SK-N-SH treated with all-trans-retinoic acid at 6 μM for 48 hours (cell line): Measurements from ENCODE around the gene OR14I1.

Experiments
- ATAC-seq: fragments of 200-7000 bp; cut with Tn5 transposase; 3 replicates; pipeline ENCODE4 v1.9.1; 2020; ENCODE audit warnings: mild to moderate bottlenecking, moderate library complexity
- ARNTL ChIP-seq: fragments of 450-650 bp; formaldehyde crosslinking; IDR thresholded peaks from 2 replicates; pipeline ENCODE4 v1.5.0; 2020; ENCODE audit warnings: low read depth, mild to moderate bottlenecking, moderate library complexity, borderline replicate concordance
- BACH2 ChIP-seq: fragments of 250-450 bp; sonication (Bioruptor Pico); IDR thresholded peaks from 2 replicates; pipeline ENCODE4 v1.9.0; 2021; ENCODE audit warnings: mild to moderate bottlenecking, borderline replicate concordance
- CREB5 ChIP-seq: fragments of 250-450 bp; sonication (Bioruptor Pico); IDR thresholded peaks from 2 replicates; pipeline ENCODE4 v1.5.1; 2020; ENCODE audit warnings: low read depth, mild to moderate bottlenecking, moderate library complexity
- CSDC2 ChIP-seq: fragments of 250-450 bp; sonication (Bioruptor Pico); IDR thresholded peaks from 2 replicates; pipeline ENCODE4 v1.5.0; 2020; ENCODE audit warnings: mild to moderate bottlenecking, moderate library complexity
- ESRRG ChIP-seq: fragments of 250-450 bp; sonication (Bioruptor Pico); IDR thresholded peaks from 2 replicates; pipeline ENCODE4 v1.6.1; 2021; ENCODE audit warnings: mild to moderate bottlenecking
- GLIS3 ChIP-seq: fragments of 250-450 bp; sonication (Bioruptor Pico); IDR thresholded peaks from 2 replicates; pipeline ENCODE4 v1.5.0; 2020; ENCODE audit warnings: mild to moderate bottlenecking, moderate library complexity
- ISL1 ChIP-seq: fragments of 250-450 bp; sonication (Bioruptor Pico); IDR thresholded peaks from 2 replicates; pipeline ENCODE4 v2.1.2; 2022; ENCODE audit warnings: mild to moderate bottlenecking, moderate library complexity
- OSR1 ChIP-seq: fragments of 250-450 bp; sonication (Bioruptor Pico); IDR thresholded peaks from 2 replicates; pipeline ENCODE4 v1.8.0; 2022; ENCODE audit warnings: moderate library complexity, mild to moderate bottlenecking, inconsistent platforms
- PATZ1 ChIP-seq: fragments of 250-450 bp; sonication (Bioruptor Pico); IDR thresholded peaks from 2 replicates; pipeline ENCODE4 v1.8.0; 2020; ENCODE audit warnings: mild to moderate bottlenecking, moderate library complexity, borderline replicate concordance
- PPARA ChIP-seq: fragments of 250-450 bp; sonication (Bioruptor Pico); IDR thresholded peaks from 2 replicates; pipeline ENCODE4 v1.5.0; 2020; ENCODE audit warnings: mild to moderate bottlenecking, borderline replicate concordance
- RARB ChIP-seq: fragments of 250-450 bp; sonication (Bioruptor Pico); IDR thresholded peaks from 2 replicates; pipeline ENCODE4 v1.8.0; 2021; ENCODE audit warnings: mild to moderate bottlenecking, moderate library complexity
- SNAI2 ChIP-seq: fragments of 250-450 bp; sonication (Bioruptor Pico); IDR thresholded peaks from 2 replicates; pipeline ENCODE4 v1.5.0; 2020; ENCODE audit warnings: mild to moderate bottlenecking, moderate library complexity
- TOX ChIP-seq: fragments of 250-450 bp; sonication (Bioruptor Pico); IDR thresholded peaks from 2 replicates; pipeline ENCODE4 v1.8.0; 2021; ENCODE audit warnings: mild to moderate bottlenecking, moderate library complexity, borderline replicate concordance
- ZC3H10 ChIP-seq: fragments of 250-450 bp; sonication (Bioruptor Pico); IDR thresholded peaks from 2 replicates; pipeline ENCODE4 v1.5.1; 2021; ENCODE audit warnings: mild to moderate bottlenecking, moderate library complexity
- ZFP30 ChIP-seq: fragments of 450-650 bp; formaldehyde crosslinking; IDR thresholded peaks from 2 replicates; pipeline ENCODE4 v1.5.0; 2022; ENCODE audit warnings: mild to moderate bottlenecking, moderate library complexity
- ZNF565 ChIP-seq: fragments of 450-650 bp; formaldehyde crosslinking; conservative IDR thresholded peaks from 2 replicates; pipeline ENCODE4 v1.5.0; 2020; ENCODE audit warnings: low read depth, mild to moderate bottlenecking, moderate library complexity
- ZNF70 ChIP-seq: fragments of 450-650 bp; formaldehyde crosslinking; IDR thresholded peaks from 2 replicates; pipeline ENCODE4 v1.5.0; 2020; ENCODE audit warnings: mild to moderate bottlenecking, moderate library complexity
- ZNF8 ChIP-seq: fragments of 450-650 bp; formaldehyde crosslinking; IDR thresholded peaks from 2 replicates; pipeline ENCODE4 v1.5.0; 2020; ENCODE audit warnings: mild to moderate bottlenecking, moderate library complexity
- TF ChIP-seq, protein P1 (sequence below): fragments of 250-450 bp; sonication (Bioruptor Pico); IDR thresholded peaks from 2 replicates; pipeline ENCODE4 v1.5.1; 2021; ENCODE audit warnings: mild to moderate bottlenecking, moderate library complexity
- TF ChIP-seq, protein P2 (sequence below): fragments of 250-450 bp; sonication (Bioruptor Pico); IDR thresholded peaks from 2 replicates; pipeline ENCODE4 v1.5.0; 2020; ENCODE audit warnings: mild to moderate bottlenecking, moderate library complexity

OR14I1 gene

DNA sequence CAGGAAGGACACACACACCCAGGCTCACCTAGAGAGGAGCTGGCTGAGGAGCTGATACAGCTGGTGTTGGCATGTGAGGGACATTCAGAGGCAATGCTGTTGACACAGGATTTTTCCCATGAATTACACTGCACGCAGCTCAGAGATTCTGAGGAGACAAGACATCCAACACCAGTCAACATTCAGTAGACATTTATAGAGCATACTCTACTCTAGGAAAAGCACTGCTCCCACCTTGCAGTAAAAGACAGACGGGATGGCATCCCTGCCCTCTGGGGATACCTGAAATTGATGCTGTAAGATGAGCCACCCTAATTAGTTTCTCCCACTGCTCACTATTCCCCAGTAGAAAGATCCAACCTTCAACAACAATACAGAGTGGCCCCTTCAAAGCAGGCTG, 47.9 kb upstream of the OR14I1 start:
- no peak for TF ChIP-seq CREB5 (CRISPR knock-in tag)
- TF ChIP-seq, protein P1, sequence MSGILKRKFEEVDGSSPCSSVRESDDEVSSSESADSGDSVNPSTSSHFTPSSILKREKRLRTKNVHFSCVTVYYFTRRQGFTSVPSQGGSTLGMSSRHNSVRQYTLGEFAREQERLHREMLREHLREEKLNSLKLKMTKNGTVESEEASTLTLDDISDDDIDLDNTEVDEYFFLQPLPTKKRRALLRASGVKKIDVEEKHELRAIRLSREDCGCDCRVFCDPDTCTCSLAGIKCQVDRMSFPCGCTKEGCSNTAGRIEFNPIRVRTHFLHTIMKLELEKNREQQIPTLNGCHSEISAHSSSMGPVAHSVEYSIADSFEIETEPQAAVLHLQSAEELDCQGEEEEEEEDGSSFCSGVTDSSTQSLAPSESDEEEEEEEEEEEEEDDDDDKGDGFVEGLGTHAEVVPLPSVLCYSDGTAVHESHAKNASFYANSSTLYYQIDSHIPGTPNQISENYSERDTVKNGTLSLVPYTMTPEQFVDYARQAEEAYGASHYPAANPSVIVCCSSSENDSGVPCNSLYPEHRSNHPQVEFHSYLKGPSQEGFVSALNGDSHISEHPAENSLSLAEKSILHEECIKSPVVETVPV (CRISPR knock-in tag): no peak
- TF ChIP-seq OSR1 (CRISPR knock-in tag): no peak
- TF ChIP-seq ZC3H10 (CRISPR knock-in tag): no peak
- no peak for TF ChIP-seq SNAI2 (CRISPR knock-in tag)
- no peak for TF ChIP-seq ZNF70
- TF ChIP-seq CSDC2 (CRISPR knock-in tag): no peak
- peak; percentile 14 for ATAC-seq

DNA sequence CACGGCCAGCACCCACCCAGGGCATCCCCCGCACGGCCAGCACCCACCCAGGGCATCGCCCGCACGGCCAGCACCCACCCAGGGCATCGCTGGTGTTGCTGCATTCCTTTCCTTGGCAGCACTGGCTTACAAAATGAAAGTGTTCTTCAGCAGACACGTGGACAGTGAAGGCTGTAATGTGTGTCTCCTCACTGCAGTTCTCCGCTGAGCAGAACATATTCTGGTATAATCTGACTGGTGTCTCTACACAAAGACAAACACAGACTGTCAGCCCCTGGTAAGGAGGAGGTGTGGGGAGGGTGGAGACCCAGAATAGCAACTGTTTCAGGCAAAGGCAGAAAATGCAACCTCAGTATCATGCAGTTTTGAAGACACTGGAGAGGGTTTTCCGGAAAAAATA, 45.6 kb upstream of the OR14I1 start:
- TF ChIP-seq OSR1 (CRISPR knock-in tag) (no peak), ESRRG (no peak), ZNF565 (CRISPR knock-in tag) (no peak), BACH2 (no peak), ISL1 (CRISPR knock-in tag) (no peak)

DNA sequence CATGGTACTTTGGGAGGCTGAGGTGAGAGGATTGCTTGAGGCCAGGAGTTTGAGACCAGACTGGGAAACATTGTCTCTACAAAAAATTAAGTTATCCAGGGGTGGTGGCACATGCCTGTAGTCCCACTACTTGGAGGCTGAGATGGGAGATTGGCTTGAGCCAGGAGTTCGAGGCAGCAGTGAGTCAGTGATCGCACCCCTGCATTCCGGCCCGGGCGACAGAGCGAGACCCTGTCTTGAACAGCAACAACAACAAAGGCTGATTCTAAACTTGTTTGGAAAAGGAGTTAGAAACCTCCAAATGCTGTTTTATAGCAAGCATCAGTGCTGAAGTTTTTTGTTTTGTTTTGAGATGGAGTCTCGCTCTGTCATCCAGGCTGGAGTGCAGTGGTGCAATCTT, 38.3 kb upstream of the OR14I1 start:
- no peak for ATAC-seq
- no peak for TF ChIP-seq GLIS3 (CRISPR knock-in tag)
- no peak for TF ChIP-seq ZFP30 (CRISPR knock-in tag)

More for the DNA sequence above, 45.6 kb upstream of the OR14I1 start:
- ATAC-seq: peak; percentile 52

GRCh38 chr1:248739572-248740205, 37.1 kb upstream of the OR14I1 start:
- ATAC-seq: no peak; the same call in 2 of the 3 replicates
- TF ChIP-seq SNAI2 (CRISPR knock-in tag) (no peak), ESRRG (no peak), BACH2 (no peak), PPARA (CRISPR knock-in tag) (no peak), ZNF565 (CRISPR knock-in tag) (no peak), RARB (no peak), GLIS3 (CRISPR knock-in tag) (no peak), ARNTL (CRISPR knock-in tag) (no peak), TOX (CRISPR knock-in tag) (no peak), CSDC2 (CRISPR knock-in tag) (no peak), ZNF8 (CRISPR knock-in tag) (no peak), PATZ1 (CRISPR knock-in tag) (no peak)
- TF ChIP-seq, protein P2, sequence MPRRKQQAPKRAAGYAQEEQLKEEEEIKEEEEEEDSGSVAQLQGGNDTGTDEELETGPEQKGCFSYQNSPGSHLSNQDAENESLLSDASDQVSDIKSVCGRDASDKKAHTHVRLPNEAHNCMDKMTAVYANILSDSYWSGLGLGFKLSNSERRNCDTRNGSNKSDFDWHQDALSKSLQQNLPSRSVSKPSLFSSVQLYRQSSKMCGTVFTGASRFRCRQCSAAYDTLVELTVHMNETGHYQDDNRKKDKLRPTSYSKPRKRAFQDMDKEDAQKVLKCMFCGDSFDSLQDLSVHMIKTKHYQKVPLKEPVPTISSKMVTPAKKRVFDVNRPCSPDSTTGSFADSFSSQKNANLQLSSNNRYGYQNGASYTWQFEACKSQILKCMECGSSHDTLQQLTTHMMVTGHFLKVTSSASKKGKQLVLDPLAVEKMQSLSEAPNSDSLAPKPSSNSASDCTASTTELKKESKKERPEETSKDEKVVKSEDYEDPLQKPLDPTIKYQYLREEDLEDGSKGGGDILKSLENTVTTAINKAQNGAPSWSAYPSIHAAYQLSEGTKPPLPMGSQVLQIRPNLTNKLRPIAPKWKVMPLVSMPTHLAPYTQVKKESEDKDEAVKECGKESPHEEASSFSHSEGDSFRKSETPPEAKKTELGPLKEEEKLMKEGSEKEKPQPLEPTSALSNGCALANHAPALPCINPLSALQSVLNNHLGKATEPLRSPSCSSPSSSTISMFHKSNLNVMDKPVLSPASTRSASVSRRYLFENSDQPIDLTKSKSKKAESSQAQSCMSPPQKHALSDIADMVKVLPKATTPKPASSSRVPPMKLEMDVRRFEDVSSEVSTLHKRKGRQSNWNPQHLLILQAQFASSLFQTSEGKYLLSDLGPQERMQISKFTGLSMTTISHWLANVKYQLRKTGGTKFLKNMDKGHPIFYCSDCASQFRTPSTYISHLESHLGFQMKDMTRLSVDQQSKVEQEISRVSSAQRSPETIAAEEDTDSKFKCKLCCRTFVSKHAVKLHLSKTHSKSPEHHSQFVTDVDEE (CRISPR knock-in tag): no peak
- TF ChIP-seq, protein P1 (CRISPR knock-in tag): no peak
